Measurements from ENCODE around the gene NTN1. TPM values are rescaled to one million over a fixed set of nuclear protein-coding genes. Genes with fewer than 3 reads are reported as not detected.

The NTN1 gene
- polyA plus RNA-seq, 1 donor from 2014 or later, result 16.2 TPM

DNA sequence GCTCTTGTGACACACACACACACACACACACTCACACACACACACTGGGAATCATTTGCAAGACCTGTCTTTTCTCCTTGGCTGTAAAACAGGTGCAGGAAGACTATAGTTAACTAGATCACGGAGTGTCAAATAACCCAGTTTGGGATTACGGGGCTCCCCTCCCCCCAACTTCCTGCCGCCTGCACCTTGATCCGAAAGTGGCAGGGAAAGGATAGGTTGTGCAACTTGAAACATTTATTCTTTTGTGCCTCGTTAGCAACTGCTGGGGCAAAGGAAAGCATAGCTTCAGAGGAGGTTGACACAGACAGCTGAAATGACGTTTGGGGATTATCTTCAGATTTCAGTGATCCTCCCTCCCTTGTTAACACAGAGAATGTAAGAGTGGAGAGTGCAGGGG, 149.5 kb downstream of the NTN1 start:
- Histone ChIP-seq H3K9ac (ENCODE audit: low read length) (no peak overlapping the region), H3K36me3 (ENCODE audit: insufficient read depth, low read length) (no peaks in the 10 kb centered on the region), H3K4me3 (ENCODE audit: low read length) (no peak overlapping the region), H3K9me3 (ENCODE audit: low read length) (no peaks in the 10 kb centered on the region), H3K27ac (ENCODE audit: low read length) (no peak overlapping the region), H3K79me2 (replicated peaks; ENCODE audit: insufficient read depth, low read length) (no peaks in the 10 kb centered on the region), H3K4me2 (ENCODE audit: low read length) (no peak overlapping the region), H3K27me3 (ENCODE audit: insufficient read depth, low read depth, low read length) (no peaks in the 10 kb centered on the region), H3F3A (ENCODE audit: insufficient read depth, low read length, poor library complexity, severe bottlenecking) (no peaks in the 10 kb centered on the region), H2AFZ (ENCODE audit: low read depth, low read length) (no peak overlapping the region), H4K20me1 (ENCODE audit: insufficient read depth) (no peaks in the 10 kb centered on the region), H3K9me2 (ENCODE audit: insufficient read depth, low read length) (no peaks in the 10 kb centered on the region)
- TF ChIP-seq EP300 (conservative IDR thresholded peaks at IDR 0.05; ENCODE audit: poor library complexity, severe bottlenecking) (no peak), RAD21 (conservative IDR thresholded peaks at IDR 0.05) (no peak), CTCF (IDR thresholded peaks at IDR 0.05; ENCODE audit: poor library complexity, severe bottlenecking) (no peak), EZH2 (IDR thresholded peaks at IDR 0.05; ENCODE audit: borderline replicate concordance, insufficient read depth, low read length, poor library complexity, severe bottlenecking) (no peak), POLR2AphosphoS5 (IDR thresholded peaks at IDR 0.05) (no peak), TAF1 (IDR thresholded peaks at IDR 0.05; ENCODE audit: low read depth) (no peak), SMC3 (conservative IDR thresholded peaks at IDR 0.05; ENCODE audit: poor library complexity) (no peak)

- TF ChIP-seq CTCF (IDR thresholded peaks at IDR 0.05; ENCODE audit: poor library complexity, severe bottlenecking) (no peak), EP300 (conservative IDR thresholded peaks at IDR 0.05; ENCODE audit: poor library complexity, severe bottlenecking) (no peak), POLR2AphosphoS5 (IDR thresholded peaks at IDR 0.05) (no peak), RAD21 (conservative IDR thresholded peaks at IDR 0.05) (no peak), EZH2 (IDR thresholded peaks at IDR 0.05; ENCODE audit: borderline replicate concordance, insufficient read depth, low read length, poor library complexity, severe bottlenecking) (no peak), MXI1 (conservative IDR thresholded peaks at IDR 0.05; ENCODE audit: poor library complexity, severe bottlenecking) (no peak), SMC3 (conservative IDR thresholded peaks at IDR 0.05; ENCODE audit: poor library complexity) (no peak), TAF1 (IDR thresholded peaks at IDR 0.05; ENCODE audit: low read depth) (no peak)
- TF ChIP-seq, protein P1, sequence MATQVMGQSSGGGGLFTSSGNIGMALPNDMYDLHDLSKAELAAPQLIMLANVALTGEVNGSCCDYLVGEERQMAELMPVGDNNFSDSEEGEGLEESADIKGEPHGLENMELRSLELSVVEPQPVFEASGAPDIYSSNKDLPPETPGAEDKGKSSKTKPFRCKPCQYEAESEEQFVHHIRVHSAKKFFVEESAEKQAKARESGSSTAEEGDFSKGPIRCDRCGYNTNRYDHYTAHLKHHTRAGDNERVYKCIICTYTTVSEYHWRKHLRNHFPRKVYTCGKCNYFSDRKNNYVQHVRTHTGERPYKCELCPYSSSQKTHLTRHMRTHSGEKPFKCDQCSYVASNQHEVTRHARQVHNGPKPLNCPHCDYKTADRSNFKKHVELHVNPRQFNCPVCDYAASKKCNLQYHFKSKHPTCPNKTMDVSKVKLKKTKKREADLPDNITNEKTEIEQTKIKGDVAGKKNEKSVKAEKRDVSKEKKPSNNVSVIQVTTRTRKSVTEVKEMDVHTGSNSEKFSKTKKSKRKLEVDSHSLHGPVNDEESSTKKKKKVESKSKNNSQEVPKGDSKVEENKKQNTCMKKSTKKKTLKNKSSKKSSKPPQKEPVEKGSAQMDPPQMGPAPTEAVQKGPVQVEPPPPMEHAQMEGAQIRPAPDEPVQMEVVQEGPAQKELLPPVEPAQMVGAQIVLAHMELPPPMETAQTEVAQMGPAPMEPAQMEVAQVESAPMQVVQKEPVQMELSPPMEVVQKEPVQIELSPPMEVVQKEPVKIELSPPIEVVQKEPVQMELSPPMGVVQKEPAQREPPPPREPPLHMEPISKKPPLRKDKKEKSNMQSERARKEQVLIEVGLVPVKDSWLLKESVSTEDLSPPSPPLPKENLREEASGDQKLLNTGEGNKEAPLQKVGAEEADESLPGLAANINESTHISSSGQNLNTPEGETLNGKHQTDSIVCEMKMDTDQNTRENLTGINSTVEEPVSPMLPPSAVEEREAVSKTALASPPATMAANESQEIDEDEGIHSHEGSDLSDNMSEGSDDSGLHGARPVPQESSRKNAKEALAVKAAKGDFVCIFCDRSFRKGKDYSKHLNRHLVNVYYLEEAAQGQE (IDR thresholded peaks at IDR 0.05; ENCODE audit: borderline replicate concordance), result no peak
- H3K27ac ChIP-seq (ENCODE audit: low read length), result no peak overlapping the region
- no peaks in the 10 kb centered on the region for H3K9me2 ChIP-seq (ENCODE audit: insufficient read depth, low read length)
- no peak overlapping the region for H3K9ac ChIP-seq (ENCODE audit: low read length)
- no peaks in the 10 kb centered on the region for H4K20me1 ChIP-seq (ENCODE audit: insufficient read depth)
- no peaks in the 10 kb centered on the region for H3K36me3 ChIP-seq (ENCODE audit: insufficient read depth, low read length)
- H3F3A ChIP-seq (ENCODE audit: insufficient read depth, low read length, poor library complexity, severe bottlenecking), result no peaks in the 10 kb centered on the region
- no peak overlapping the region for H3K4me3 ChIP-seq (ENCODE audit: low read length)
- no peak overlapping the region for H3K4me2 ChIP-seq (ENCODE audit: low read length)
- H3K79me2 ChIP-seq (replicated peaks; ENCODE audit: insufficient read depth, low read length), result no peaks in the 10 kb centered on the region
- no peak overlapping the region for H2AFZ ChIP-seq (ENCODE audit: low read depth, low read length)
- no peaks in the 10 kb centered on the region for H3K27me3 ChIP-seq (ENCODE audit: insufficient read depth, low read depth, low read length)
- no peaks in the 10 kb centered on the region for H3K9me3 ChIP-seq (ENCODE audit: low read length)
These were observed 152.2 kb downstream of the NTN1 start for GRCh38 chr17:9173386-9173983.

Data from neural cell (in vitro differentiated cells).